Ovary (tissue), 3 donors: ENCODE measurements around the gene MYADML2.

Experiments
- EP300 ChIP-seq: sonication (generic); formaldehyde crosslinking; IDR thresholded peaks from one replicate; pipeline ENCODE4 v1.6.1; 2017; ENCODE audit warnings: antibody characterized with exemption
- TF ChIP-seq, protein P1 (sequence below), 3 donors: fragments of 450-650 bp in 2 of 3; fragments of 200-600 bp in 1 of 3; IDR thresholded peaks; one replicate each; pipeline versions ENCODE4 v1.5.1 to v1.8.0; 2016 to 2022; ENCODE audit warnings: antibody characterized with exemption in 3 of 3, mild to moderate bottlenecking in 1 of 3
- donor health status: DM: no; HTN: no; CAD: no.

DNA sequence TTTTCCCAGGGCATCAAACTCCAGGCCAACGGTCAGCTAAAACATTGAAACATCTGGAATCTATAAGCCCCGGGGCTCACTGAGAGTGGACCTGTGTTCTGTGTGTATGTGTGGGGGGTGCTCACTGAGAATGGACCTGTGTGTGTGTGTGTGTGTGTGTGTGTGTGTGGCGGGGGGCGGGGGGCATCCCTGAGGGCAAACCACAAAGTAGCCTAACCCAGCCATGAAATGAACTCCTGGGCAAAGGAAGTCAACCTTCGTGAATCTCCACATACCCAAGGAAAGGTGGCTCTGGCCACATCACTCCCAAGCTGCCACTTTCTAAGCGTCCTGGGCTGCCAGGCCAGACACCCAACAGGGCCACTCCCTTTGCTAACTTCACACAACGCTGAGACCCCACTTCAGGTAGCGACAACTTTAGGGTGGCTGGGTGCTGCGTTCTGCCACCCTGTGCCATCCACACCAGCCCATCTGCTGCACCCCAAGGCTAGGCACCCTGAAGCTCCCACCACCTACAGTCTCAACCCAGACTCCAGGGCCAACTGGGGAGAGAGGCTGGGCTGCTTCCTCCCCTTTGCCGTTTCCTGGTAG lies 21.1 kb downstream of the MYADML2 start:
- TF ChIP-seq, protein P1, sequence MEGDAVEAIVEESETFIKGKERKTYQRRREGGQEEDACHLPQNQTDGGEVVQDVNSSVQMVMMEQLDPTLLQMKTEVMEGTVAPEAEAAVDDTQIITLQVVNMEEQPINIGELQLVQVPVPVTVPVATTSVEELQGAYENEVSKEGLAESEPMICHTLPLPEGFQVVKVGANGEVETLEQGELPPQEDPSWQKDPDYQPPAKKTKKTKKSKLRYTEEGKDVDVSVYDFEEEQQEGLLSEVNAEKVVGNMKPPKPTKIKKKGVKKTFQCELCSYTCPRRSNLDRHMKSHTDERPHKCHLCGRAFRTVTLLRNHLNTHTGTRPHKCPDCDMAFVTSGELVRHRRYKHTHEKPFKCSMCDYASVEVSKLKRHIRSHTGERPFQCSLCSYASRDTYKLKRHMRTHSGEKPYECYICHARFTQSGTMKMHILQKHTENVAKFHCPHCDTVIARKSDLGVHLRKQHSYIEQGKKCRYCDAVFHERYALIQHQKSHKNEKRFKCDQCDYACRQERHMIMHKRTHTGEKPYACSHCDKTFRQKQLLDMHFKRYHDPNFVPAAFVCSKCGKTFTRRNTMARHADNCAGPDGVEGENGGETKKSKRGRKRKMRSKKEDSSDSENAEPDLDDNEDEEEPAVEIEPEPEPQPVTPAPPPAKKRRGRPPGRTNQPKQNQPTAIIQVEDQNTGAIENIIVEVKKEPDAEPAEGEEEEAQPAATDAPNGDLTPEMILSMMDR (IDR thresholded peaks at IDR 0.05), result no peak
- no peak for TF ChIP-seq EP300
